Measurements from ENCODE around the gene PAK2. TPM values are rescaled to one million over a fixed set of nuclear protein-coding genes. Genes with fewer than 3 reads are reported as not detected.

The PAK2 gene
- total and polyA plus RNA-seq, 9 of the 15 experiments (the other 6 are each of a cell fraction or from before 2014, with no cell fraction given) = 13.2 to 72.4 (median 35.7) TPM

DNA sequence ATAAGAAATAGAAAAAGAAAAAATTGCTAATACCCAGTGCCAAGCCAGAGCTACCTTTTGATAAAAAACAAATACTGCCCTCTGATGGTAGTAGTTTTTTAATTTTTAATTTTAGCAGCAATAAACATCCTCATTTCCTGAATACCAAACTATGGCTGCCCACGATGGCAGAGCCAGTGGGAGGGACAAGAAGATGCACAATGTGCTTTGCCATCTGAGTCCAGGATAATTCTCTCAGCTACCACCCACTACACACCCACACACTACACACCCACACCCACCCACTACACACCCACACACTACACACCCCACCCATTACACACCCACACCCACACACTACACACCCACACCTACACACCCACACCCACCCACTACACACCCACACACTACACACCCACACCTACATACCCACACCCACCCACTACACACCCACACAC is 45.4 kb upstream of the PAK2 start:
- DNase-seq (ENCODE audit: extremely low read depth in 1 of 4, low spot score in 3 of 4) = no peak
- POLR2A ChIA-PET = interaction anchor here (0.7 kb wide), 2 partner anchors 17 to 95 kb away, joined by 4 read pairs; partner anchors contain the start of genes CEP19 and PIGX
- ATAC-seq = no peak
- TF ChIP-seq ELF1 (tag; IDR thresholded peaks at IDR 0.05) = no peak
- TF ChIP-seq, protein P1, sequence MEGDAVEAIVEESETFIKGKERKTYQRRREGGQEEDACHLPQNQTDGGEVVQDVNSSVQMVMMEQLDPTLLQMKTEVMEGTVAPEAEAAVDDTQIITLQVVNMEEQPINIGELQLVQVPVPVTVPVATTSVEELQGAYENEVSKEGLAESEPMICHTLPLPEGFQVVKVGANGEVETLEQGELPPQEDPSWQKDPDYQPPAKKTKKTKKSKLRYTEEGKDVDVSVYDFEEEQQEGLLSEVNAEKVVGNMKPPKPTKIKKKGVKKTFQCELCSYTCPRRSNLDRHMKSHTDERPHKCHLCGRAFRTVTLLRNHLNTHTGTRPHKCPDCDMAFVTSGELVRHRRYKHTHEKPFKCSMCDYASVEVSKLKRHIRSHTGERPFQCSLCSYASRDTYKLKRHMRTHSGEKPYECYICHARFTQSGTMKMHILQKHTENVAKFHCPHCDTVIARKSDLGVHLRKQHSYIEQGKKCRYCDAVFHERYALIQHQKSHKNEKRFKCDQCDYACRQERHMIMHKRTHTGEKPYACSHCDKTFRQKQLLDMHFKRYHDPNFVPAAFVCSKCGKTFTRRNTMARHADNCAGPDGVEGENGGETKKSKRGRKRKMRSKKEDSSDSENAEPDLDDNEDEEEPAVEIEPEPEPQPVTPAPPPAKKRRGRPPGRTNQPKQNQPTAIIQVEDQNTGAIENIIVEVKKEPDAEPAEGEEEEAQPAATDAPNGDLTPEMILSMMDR (IDR thresholded peaks at IDR 0.05 in 2 of 3, conservative IDR thresholded peaks at IDR 0.05 in 1 of 3; ENCODE audit: insufficient read depth in 2 of 3, low read depth in 1 of 3, low read length in 3 of 3) = peak in 1 of 3 experiments; percentile 26; a peak in 1 of 6 replicates
- no peak for TF ChIP-seq FOS (IDR thresholded peaks at IDR 0.05; ENCODE audit: extremely low read depth, insufficient read length)
- no peak for TF ChIP-seq THRAP3 (IDR thresholded peaks at IDR 0.05; ENCODE audit: borderline replicate concordance)
- no peak for TF ChIP-seq ZNF253 (CRISPR knock-in tag; conservative IDR thresholded peaks at IDR 0.05)
- TF ChIP-seq NCOA1 (IDR thresholded peaks at IDR 0.05; ENCODE audit: low read depth) = no peak
- TF ChIP-seq IRF2 (CRISPR knock-in tag; IDR thresholded peaks at IDR 0.05) = no peak
- TF ChIP-seq, protein P2, sequence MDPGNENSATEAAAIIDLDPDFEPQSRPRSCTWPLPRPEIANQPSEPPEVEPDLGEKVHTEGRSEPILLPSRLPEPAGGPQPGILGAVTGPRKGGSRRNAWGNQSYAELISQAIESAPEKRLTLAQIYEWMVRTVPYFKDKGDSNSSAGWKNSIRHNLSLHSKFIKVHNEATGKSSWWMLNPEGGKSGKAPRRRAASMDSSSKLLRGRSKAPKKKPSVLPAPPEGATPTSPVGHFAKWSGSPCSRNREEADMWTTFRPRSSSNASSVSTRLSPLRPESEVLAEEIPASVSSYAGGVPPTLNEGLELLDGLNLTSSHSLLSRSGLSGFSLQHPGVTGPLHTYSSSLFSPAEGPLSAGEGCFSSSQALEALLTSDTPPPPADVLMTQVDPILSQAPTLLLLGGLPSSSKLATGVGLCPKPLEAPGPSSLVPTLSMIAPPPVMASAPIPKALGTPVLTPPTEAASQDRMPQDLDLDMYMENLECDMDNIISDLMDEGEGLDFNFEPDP (CRISPR knock-in tag; IDR thresholded peaks at IDR 0.05) = no peak
- no peak for TF ChIP-seq MEF2D (tag; conservative IDR thresholded peaks at IDR 0.05; ENCODE audit: low read depth)
- no peak for TF ChIP-seq ZBTB1 (CRISPR knock-in tag; IDR thresholded peaks at IDR 0.05; ENCODE audit: borderline replicate concordance, low read depth)
- TF ChIP-seq, protein P3, sequence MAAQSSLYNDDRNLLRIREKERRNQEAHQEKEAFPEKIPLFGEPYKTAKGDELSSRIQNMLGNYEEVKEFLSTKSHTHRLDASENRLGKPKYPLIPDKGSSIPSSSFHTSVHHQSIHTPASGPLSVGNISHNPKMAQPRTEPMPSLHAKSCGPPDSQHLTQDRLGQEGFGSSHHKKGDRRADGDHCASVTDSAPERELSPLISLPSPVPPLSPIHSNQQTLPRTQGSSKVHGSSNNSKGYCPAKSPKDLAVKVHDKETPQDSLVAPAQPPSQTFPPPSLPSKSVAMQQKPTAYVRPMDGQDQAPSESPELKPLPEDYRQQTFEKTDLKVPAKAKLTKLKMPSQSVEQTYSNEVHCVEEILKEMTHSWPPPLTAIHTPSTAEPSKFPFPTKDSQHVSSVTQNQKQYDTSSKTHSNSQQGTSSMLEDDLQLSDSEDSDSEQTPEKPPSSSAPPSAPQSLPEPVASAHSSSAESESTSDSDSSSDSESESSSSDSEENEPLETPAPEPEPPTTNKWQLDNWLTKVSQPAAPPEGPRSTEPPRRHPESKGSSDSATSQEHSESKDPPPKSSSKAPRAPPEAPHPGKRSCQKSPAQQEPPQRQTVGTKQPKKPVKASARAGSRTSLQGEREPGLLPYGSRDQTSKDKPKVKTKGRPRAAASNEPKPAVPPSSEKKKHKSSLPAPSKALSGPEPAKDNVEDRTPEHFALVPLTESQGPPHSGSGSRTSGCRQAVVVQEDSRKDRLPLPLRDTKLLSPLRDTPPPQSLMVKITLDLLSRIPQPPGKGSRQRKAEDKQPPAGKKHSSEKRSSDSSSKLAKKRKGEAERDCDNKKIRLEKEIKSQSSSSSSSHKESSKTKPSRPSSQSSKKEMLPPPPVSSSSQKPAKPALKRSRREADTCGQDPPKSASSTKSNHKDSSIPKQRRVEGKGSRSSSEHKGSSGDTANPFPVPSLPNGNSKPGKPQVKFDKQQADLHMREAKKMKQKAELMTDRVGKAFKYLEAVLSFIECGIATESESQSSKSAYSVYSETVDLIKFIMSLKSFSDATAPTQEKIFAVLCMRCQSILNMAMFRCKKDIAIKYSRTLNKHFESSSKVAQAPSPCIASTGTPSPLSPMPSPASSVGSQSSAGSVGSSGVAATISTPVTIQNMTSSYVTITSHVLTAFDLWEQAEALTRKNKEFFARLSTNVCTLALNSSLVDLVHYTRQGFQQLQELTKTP (IDR thresholded peaks at IDR 0.05; ENCODE audit: low read depth in 1 of 2, partially characterized antibody in 2 of 2) = no peak
- no peak for TF ChIP-seq SRSF9 (IDR thresholded peaks at IDR 0.05; ENCODE audit: borderline replicate concordance, low read depth, low read length)
- TF ChIP-seq, protein P4, sequence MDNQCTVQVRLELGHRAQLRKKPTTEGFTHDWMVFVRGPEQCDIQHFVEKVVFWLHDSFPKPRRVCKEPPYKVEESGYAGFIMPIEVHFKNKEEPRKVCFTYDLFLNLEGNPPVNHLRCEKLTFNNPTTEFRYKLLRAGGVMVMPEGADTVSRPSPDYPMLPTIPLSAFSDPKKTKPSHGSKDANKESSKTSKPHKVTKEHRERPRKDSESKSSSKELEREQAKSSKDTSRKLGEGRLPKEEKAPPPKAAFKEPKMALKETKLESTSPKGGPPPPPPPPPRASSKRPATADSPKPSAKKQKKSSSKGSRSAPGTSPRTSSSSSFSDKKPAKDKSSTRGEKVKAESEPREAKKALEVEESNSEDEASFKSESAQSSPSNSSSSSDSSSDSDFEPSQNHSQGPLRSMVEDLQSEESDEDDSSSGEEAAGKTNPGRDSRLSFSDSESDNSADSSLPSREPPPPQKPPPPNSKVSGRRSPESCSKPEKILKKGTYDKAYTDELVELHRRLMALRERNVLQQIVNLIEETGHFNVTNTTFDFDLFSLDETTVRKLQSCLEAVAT (IDR thresholded peaks at IDR 0.05) = no peak
- no peak for TF ChIP-seq MCM3 (IDR thresholded peaks at IDR 0.05)
- no peak for TF ChIP-seq HDAC6 (IDR thresholded peaks at IDR 0.05; ENCODE audit: low read depth, low read length)

More for the DNA sequence above, 45.4 kb upstream of the PAK2 start:
- in situ Hi-C loops (cut with MboI) (no loop called here), intact Hi-C loops (cut with micrococcal nuclease) (no loop called here)
- no peak overlapping the region for H3K4me3 ChIP-seq
- H3K4me2 ChIP-seq (ENCODE audit: insufficient read depth, low read length) = no peak overlapping the region
- no peaks in the 10 kb centered on the region for H4K20me1 ChIP-seq (replicated peaks; ENCODE audit: control insufficient read depth, insufficient read depth, low read length)
- no peaks in the 10 kb centered on the region for H3K27me3 ChIP-seq (ENCODE audit: control insufficient read depth in 2 of 2, insufficient read depth in 2 of 2, low read length in 2 of 2)
- no peaks in the 10 kb centered on the region for H3K9me1 ChIP-seq (ENCODE audit: control insufficient read depth, insufficient read depth, low read length)
- H3K79me2 ChIP-seq (ENCODE audit: control insufficient read depth, insufficient read depth, low read length) = no peaks in the 10 kb centered on the region
- no peak overlapping the region for H3K9ac ChIP-seq (ENCODE audit: insufficient read depth in 1 of 2, low read depth in 2 of 2, low read length in 2 of 2)
- H3K36me3 ChIP-seq (ENCODE audit: control insufficient read depth, insufficient read depth, low read length) = no peaks in the 10 kb centered on the region
- H3K4me1 ChIP-seq (replicated peaks in 1 of 2; ENCODE audit: control insufficient read depth in 2 of 2, insufficient read depth in 2 of 2, low read length in 2 of 2) = peaks cover 3 to 9% of the 10 kb centered on the region in 2 experiments; a peak in 3 of 5 replicates
- H3K27ac ChIP-seq (ENCODE audit: extremely low read depth, low read depth, low read length) = no peak overlapping the region
- no TSS peak for BruUV-seq (replicated peaks)
- FAIRE-seq = no peak
- 5% methylated on average over 1 of the region's 1 CpG for WGBS (ENCODE audit: insufficient coverage, low coverage, missing lambda C conversion rate)
- H2AFZ ChIP-seq (ENCODE audit: low read depth, low read length) = no peak overlapping the region
- CTCF ChIA-PET (ENCODE audit: low intra/inter-chr PET ratio) = no interaction called here
- 0 out of 2 replicates have a peak, but pooled peaks cover 2% of the 10 kb centered on the region for H3K9me3 ChIP-seq (replicated peaks; ENCODE audit: control insufficient read depth, insufficient read depth, low read depth, low read length)
